Ectodermal cell (in vitro differentiated cells): ENCODE data around the gene KCNQ1.

Experiments used
- H3K27ac ChIP-seq: 2 replicates; pipeline ENCODE4 v1.7.0; 2013; ENCODE audit warnings: mild to moderate bottlenecking, low read depth, low read length; ENCODE audit not compliant: insufficient read depth, poor library complexity, severe bottlenecking
- H3K27me3 ChIP-seq: 2 replicates; pipeline ENCODE4 v1.7.0; 2013; ENCODE audit warnings: mild to moderate bottlenecking, low read length; ENCODE audit not compliant: insufficient read depth, control insufficient read depth, poor library complexity, severe bottlenecking
- H3K36me3 ChIP-seq: one replicate; pipeline ENCODE4 v1.7.0; 2013; ENCODE audit warnings: low read length; ENCODE audit not compliant: control insufficient read depth, insufficient read depth
- H3K4me1 ChIP-seq: one replicate; pipeline ENCODE4 v1.7.0; 2013; ENCODE audit warnings: low read length; ENCODE audit not compliant: control insufficient read depth, insufficient read depth
- H3K4me3 ChIP-seq: 2 replicates; pipeline ENCODE4 v1.7.0; 2013; ENCODE audit warnings: low read depth, low read length, control low read depth; ENCODE audit not compliant: insufficient read depth
- H3K9me3 ChIP-seq: 2 replicates; pipeline ENCODE4 v1.7.0; 2013; ENCODE audit warnings: mild to moderate bottlenecking, low read length, moderate library complexity; ENCODE audit not compliant: control insufficient read depth
- WGBS, 2 experiments: methylation state at CpG; one replicate each; pipeline ENCODE4 v1.1.7; 2013; ENCODE audit warnings: missing lambda C conversion rate in 2 of 2; 5-methylcytosine and 5-hydroxymethylcytosine counted together

KCNQ1 gene

DNA sequence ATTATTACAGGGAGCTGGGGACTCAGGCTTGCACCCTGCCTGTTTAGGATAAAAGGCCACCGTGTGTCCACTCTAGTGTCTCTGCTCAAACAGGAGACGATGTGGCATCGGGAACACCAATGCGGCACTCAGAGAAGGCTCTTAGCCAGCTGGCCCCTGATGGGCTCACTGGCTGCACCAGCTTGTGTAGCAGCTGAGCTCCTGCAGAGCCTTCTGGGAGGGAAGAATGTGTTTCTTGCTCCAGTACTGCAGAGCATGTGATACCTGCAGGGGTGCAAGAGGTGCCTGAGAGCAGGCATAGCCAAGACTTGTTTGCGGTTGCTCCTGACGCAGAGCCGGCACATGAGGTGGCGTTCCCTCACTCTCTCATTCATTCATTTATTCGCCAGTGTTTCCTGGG, 299.4 kb downstream of the KCNQ1 start:
- Histone ChIP-seq H3K27ac (no peak overlapping the region), H3K27me3 (no peaks in the 10 kb centered on the region), H3K9me3 (no peaks in the 10 kb centered on the region), H3K4me1 (peaks cover 20% of the 10 kb centered on the region), H3K4me3 (no peak overlapping the region), H3K36me3 (no peaks in the 10 kb centered on the region)
- 94 to 95% methylated on average over 9 of the region's 9 CpGs for WGBS, 2 experiments

DNA sequence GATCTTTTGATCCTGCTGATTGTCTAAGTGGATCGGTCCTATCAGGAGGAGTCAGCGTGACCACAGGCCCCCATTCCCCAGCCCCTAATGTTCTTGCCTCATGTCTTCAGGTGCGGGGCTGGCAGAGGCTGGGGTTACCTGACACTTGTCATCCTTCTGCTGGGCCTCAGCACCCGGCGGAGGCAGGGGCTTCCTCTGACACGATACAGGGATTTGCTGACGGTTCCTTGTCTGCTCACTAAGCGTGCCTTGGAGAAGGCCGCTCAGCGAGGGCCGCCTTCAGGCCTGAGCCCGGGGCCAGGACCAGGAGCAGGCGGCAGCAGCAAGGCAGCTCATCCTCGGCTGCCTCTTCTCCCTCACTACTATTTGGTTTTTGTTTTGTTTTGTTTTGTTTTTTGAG, 300.7 kb downstream of the KCNQ1 start:
- Histone ChIP-seq H3K27ac (no peak overlapping the region), H3K9me3 (no peaks in the 10 kb centered on the region), H3K27me3 (no peaks in the 10 kb centered on the region), H3K36me3 (no peaks in the 10 kb centered on the region), H3K4me3 (no peak overlapping the region), H3K4me1 (peaks cover 24% of the 10 kb centered on the region)
- WGBS, 2 experiments, result 90 to 92% methylated on average over 14 of the region's 14 CpGs

DNA sequence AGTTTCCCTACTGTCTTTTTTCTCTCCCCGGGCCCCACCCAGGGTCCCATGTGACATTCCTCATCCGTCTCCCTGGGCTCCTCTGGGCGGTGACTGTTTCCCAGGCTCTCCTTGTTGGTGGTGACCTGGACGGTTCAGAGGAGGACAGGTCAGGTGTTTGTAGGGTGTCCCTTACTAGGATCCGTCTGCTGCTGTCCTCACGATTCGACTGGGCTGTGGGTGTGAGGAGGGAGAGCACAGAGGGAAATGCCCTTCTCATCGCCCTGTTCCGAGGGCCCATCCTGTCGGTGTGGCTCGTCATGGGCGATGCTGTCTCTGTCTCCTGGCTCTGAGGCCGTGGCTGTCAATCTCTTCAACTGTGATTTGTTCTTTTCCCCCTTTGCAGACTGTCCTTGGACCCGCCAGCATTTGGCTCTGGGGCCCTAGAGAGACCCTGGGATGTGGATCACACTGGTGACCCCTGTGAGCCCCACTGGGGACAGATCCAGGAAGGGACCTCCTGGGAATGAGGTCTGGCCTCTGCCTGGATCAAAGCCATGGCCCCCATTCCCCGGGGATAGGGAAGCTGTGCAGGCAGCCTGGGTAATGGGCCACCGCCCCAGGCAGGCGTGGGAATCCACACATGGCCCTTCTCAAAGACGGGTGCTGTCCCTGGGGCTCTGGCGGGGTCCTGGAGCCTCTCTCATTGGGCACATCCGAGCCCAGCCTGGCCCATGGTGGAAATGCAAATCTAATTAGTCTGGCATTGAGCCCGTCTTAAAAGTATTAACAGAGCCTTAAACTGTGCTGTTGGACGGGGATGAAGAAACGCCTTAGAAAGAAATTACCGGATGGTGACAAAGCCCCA, 301.8 kb downstream of the KCNQ1 start:
- Histone ChIP-seq H3K4me1 (peaks cover 26% of the 10 kb centered on the region), H3K36me3 (no peaks in the 10 kb centered on the region), H3K4me3 (no peak overlapping the region), H3K27me3 (no peaks in the 10 kb centered on the region), H3K9me3 (no peaks in the 10 kb centered on the region), H3K27ac (no peak overlapping the region)
- 88 to 91% methylated on average over 24 of the region's 24 CpGs for WGBS, 2 experiments

DNA sequence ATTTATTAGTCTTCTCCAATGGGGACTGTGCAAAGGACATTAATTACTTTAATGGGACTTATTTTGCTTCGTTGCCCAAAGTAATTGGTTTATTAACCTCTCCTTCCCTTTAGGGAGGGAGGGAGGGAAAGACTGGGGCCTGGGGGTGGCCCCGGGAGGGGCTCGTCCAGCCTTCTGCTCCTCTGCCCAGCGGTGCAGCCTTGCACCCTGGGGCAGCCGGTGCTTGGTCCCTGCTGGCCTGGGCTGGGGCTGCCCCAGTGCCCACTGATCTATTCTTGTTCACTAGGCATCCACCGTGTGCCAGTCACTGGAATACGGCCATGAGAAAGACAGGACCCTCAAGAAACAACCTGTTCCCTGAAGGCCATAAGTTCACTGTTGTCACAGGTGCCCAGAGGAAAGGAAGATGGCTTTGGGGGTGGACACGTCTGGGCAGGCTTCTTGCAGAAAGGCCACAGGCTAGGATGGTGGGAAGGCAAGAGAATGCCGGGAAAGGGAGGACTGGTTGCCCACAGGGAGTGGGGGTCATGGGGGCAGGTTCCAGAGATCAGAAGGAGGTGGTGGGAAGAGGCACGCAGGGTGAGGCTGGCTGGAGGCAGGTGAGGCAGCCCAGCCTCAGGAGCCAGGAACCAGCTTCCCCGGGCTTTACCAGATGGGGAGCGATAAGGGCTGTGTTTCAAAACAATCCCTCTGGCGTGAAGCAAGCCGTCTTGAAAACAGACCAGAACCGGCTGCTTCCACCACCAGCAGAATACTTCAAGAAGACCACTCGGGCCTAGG, 302.6 kb downstream of the KCNQ1 start:
- Histone ChIP-seq H3K36me3 (no peaks in the 10 kb centered on the region), H3K4me1 (peaks cover 20% of the 10 kb centered on the region), H3K27me3 (no peaks in the 10 kb centered on the region), H3K4me3 (no peak overlapping the region), H3K27ac (no peak overlapping the region), H3K9me3 (no peaks in the 10 kb centered on the region)
- 93 to 94% methylated on average over 16 of the region's 16 CpGs for WGBS, 2 experiments

DNA sequence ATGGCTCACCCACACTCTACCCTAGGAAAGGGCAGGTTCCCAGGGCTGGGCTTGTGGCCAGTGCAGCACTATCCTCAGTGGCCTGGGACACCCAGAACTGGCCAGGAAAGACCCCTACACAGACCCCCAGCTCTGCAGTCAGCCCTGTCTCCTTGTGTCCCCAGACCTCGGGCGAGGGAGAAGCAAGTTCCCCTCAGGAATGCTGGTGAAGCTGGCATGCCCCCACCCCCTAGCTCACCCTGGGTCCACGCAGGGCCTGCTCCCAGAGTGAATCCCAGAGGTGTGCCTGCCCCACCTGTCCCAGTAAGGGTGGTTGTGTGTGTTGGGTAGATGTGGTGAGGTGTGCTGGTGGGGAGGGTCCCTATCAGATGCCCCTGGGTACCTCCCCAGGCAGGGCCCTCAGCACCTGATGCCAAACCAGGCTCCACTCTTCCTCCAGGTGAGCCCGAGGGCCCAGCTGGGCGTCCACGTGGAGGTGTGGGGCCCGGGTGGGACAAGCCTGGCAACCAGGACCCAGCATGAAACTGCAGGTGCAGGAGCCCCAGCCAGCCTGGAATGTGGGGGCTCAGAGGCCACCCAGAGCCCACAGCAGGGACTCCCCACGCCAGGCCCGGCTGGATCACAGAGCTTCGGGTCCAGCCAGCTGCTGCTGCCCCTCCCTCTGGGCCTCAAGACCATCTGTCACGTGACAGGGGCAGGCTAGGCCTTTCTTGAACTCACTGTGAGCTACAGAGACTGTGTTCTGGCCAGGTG, 303.4 kb downstream of the KCNQ1 start:
- Histone ChIP-seq H3K9me3 (no peaks in the 10 kb centered on the region), H3K4me1 (peaks cover 17% of the 10 kb centered on the region), H3K36me3 (no peaks in the 10 kb centered on the region), H3K27me3 (no peaks in the 10 kb centered on the region), H3K27ac (no peak overlapping the region), H3K4me3 (no peak overlapping the region)
- WGBS, 2 experiments, result 85% methylated on average over 11 of the region's 11 CpGs

DNA sequence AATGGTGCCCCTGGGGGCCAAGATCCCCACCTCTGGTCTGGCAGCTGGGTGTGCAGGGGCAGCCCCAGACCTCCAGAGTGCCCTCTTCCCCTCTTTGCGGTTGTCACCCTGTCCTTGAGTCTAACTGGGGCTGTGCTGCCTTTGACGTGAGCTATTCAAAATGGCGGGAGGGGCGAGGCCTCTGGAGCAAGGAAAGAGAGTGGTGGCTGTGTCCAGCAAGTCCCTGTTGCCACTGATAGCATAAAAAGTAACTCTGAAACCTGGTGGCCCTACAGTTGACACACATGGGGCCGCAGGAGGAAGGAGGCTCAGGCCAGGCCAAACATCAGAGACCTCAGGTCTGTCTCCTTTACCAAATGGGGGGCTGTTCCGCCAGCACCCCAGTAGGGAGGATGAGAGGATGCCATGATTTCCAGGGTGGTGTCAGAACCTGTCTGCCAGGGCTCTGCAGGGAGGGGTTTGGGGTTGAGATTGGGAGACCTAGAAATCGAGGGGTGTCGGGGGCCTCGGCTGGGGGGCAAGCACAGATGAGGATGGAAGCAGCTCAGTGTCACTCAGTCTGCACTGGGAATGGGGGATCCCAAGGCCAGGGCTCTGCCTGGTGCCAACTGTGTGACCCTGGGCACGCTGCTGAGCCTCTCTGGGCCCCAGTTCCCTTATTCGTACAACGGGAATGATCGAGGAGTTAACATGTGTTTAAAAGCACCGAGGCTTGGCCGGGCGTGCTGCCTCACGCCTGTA, 304.2 kb downstream of the KCNQ1 start:
- no peak overlapping the region for H3K27ac ChIP-seq
- H3K9me3 ChIP-seq, result no peaks in the 10 kb centered on the region
- H3K4me3 ChIP-seq, result no peak overlapping the region
- 93 to 96% methylated on average over 17 of the region's 17 CpGs for WGBS, 2 experiments
- H3K36me3 ChIP-seq, result no peaks in the 10 kb centered on the region
- H3K27me3 ChIP-seq, result no peaks in the 10 kb centered on the region
- H3K4me1 ChIP-seq, result peaks cover 14% of the 10 kb centered on the region

DNA sequence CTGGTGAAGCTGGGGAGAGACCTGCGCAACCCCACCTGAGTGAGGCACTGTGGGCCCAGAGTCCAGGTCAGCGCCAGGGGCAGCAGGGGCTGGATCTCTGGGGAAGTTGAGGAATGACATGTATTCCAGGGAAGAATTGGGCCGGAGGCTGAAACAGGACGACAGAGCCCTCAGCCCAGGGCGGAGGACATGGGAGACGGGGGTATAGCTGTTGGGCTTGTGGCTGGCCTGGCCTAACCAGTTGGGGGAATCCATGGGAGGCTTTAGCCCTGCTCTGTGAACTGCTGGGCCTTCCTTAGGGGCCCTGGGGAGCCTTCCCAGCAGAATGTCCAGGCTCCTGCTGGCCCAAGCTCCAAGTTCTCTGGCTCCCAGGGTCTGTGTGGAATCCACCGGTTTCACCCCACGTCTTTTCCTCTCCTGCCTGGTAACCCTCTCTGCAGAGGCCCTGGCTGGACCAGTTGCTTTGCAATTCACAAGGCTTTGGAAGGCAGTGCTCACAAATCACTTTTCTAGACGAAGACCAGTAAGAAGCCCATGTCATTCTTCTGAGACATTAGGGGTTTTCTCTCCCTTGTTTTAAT, 305.4 kb downstream of the KCNQ1 start:
- Histone ChIP-seq H3K4me1 (peaks cover 14% of the 10 kb centered on the region), H3K9me3 (no peaks in the 10 kb centered on the region), H3K36me3 (no peaks in the 10 kb centered on the region), H3K27ac (no peak overlapping the region), H3K27me3 (no peaks in the 10 kb centered on the region), H3K4me3 (no peak overlapping the region)
- WGBS, 2 experiments, result 87 to 92% methylated on average over 9 of the region's 9 CpGs

DNA sequence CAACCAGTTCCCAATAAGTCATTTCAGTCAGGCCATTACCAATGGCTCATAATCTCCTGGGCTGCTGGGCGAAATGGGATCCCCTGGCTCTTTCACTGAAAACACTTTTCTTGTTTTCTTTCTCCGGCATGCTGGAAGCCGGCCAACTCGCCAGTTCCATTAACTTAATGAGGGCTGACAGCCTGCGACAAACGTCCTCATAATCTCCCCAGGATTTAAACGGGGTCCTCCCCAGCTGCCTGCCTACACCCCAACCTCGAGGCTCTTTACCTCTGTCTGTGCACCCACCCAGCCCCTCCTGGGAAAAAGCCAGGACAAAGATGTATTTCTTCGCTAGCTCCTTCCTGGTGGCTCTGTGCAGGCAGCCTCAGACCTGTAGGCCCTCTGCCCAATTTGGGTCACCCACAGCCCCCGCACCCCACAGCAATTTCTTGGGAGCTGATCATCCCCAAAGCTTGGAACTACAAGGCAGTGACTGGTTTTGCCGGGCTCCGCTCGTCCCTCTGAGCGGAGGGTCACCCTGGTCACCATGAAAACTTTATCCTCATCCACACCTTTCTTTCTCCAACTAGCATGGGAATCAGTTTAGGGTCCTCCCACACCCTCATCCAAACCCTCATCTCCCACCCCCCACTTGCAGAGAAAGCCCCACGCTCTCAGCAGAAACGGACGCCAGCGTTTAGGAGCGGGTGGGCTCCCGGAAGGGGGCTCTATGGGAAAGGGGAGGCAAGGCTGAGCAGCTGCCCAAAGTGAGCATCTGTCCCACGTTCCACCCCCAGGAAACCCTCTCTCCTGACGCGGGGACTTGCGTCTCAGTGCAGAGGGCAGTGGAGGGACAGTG, 306.1 kb downstream of the KCNQ1 start:
- no peaks in the 10 kb centered on the region for H3K27me3 ChIP-seq
- H3K9me3 ChIP-seq, result no peaks in the 10 kb centered on the region
- no peaks in the 10 kb centered on the region for H3K36me3 ChIP-seq
- no peak overlapping the region for H3K4me3 ChIP-seq
- WGBS, 2 experiments, result 85 to 90% methylated on average over 24 of the region's 24 CpGs
- peaks cover 14% of the 10 kb centered on the region for H3K4me1 ChIP-seq
- no peak overlapping the region for H3K27ac ChIP-seq
